GM18505 (cell line): ENCODE results near the gene LARP4B.

Experiments used
- ATAC-seq: cut with Tn5 transposase; IDR thresholded peaks from one replicate; pipeline ENCODE4 v1.9.1; 2021; ENCODE audit not compliant: unreplicated experiment
- POLR2A ChIP-seq: IDR thresholded peaks from 4 replicates; pipeline ENCODE4 v1.6.1; 2011; ENCODE audit warnings: borderline replicate concordance; ENCODE audit not compliant: insufficient read depth, insufficient read length; ENCODE audit errors: extremely low read depth

The LARP4B gene

DNA sequence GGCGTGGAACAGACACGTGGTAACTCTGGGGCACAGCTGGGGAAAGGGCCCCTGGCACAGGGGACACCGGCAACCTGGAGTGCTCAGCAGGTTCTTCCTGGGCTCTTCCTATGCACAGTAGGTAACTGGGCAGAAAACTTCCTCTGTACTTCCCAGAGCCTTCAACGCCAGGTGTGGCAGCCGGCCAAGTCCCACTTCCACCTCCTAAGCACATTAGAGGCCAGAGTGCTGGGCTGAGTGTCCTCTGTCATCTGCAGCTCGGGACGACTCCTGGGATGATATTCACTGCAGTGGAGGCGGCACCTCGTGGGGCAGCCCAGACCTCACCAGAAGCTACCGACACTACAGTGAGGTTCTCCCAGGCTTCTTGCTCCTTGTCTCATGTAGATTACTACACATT lies 114.5 kb downstream of the LARP4B start:
- TF ChIP-seq POLR2A: no peak
- ATAC-seq: no peak

DNA sequence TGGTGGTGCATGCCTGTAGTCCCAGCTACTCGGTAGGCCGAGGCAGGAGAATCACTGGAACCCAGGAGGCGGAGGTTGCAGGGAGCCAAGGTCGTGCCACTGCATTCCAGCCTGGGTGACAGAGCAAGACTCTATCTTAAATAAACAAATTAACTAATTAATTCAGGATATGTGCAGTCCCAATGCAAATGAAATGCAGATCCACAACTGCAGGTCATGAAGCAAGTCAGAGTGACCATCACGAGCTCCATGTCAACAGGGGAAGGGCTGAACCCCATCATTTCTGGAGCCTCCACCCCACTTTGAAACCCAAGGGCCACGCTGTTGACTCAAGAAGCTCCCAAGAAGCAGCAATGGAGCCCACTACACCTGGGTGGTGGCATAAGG lies 115.4 kb downstream of the LARP4B start:
- no peak for TF ChIP-seq POLR2A
- no peak for ATAC-seq

DNA sequence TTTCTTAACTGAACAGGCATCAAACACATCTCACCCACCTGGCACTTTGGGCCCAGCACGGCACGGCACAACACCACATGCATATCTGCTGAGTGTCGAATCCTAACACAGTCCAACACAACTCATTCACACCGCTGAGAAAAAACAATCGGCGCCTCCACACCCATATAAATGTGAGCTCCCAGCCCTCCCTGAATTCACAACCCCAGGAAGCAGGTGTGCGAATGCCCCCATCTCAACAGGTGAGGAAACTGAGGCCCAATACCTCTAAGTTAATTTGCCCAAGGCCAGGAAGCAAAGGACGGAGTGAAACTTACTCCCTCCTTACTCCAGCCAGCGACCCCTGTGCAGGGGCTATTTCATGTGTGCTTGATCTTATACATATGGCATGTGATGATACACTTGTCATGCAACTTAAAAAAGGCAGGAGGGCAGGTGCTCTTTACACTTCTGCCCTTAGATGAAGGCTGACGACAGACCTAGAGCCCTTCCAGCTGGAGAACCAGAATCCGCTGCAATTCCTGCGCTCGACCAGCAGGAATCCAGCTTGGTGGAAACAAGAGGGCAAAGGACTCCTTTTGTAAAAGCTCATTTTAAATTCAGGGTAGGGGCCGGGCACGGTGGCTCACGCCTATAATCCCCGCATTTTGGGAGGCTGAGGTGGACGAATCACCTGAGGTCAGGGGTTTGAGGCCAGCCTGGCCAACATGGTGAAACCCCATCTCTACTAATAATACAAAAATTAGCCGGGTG lies 116.0 kb downstream of the LARP4B start:
- ATAC-seq: no peak
- no peak for TF ChIP-seq POLR2A

DNA sequence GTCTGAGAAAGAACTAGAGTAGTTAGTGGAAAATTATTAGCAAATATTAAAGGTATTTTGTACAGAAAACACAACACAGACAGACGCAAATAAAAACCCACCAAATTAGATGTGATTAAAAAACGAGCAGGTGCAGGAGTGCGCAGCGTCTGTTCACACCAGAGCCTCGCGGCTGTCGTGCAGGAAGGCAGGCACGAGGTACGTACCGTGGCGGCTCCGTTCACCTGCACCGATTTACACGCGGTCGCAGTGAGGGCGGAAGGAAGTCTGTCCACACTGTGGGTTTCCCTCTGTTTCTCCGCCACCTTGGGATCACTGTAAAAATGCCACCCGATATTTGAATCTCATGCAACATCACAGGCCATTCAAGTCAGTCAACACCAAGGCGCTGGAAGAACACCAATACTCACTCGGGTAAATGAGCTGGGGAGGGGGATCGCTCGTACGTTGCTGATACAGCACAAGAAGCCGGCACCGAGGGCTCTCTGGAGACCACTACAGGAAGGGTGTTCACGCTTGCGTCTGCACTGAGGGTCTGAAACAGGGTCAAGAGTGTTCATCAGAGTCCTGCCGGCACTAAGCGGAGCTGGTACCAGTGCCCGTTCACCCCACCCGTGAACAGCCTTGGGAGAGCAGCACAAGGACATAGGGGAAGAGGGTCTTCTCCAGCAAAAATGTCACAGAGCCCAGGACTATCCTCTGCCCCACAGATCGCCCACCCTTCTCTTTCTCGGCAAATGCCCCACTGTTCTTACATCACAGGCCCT lies 116.8 kb downstream of the LARP4B start:
- no peak for ATAC-seq
- no peak for TF ChIP-seq POLR2A

DNA sequence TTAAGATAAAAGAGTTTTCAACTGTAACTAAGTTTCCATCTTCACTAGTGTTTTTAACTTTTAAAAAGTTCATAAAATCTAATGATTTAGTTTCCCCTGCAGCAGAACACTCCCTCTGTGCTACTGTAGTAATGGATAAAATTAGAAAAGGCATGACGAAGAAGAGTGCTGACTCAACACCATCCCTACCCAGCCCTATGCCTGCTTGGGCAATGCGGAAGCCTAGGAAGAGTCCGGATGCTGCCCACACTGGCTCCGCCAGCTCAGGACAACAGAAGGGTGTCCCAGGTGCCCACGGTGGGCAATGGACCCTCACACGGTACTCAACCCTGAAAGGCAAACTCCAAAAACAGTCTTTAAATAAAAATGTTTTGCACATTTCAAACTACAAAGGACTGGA lies 118.2 kb downstream of the LARP4B start:
- ATAC-seq: no peak
- TF ChIP-seq POLR2A: no peak

DNA sequence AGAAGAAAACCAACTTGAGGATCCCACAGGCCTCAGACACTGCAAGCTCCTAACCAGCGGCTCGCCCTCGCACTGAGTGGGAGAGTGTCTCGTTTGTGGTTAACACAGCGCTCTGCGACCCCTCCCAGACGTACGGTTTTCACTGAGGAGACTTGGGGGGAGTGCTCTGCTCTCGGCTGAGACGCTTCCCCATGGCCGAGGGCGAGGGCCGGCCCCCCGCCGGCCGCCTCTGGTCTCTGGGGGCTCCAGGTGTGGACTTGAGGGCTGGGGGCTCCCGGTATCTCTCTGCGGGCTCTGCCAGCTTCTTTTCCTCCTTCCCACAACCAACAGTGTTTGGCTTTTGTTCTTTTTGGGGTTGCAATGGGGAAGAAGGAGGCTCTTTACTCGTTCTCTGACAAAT lies 118.7 kb downstream of the LARP4B start:
- no peak for TF ChIP-seq POLR2A
- no peak for ATAC-seq

DNA sequence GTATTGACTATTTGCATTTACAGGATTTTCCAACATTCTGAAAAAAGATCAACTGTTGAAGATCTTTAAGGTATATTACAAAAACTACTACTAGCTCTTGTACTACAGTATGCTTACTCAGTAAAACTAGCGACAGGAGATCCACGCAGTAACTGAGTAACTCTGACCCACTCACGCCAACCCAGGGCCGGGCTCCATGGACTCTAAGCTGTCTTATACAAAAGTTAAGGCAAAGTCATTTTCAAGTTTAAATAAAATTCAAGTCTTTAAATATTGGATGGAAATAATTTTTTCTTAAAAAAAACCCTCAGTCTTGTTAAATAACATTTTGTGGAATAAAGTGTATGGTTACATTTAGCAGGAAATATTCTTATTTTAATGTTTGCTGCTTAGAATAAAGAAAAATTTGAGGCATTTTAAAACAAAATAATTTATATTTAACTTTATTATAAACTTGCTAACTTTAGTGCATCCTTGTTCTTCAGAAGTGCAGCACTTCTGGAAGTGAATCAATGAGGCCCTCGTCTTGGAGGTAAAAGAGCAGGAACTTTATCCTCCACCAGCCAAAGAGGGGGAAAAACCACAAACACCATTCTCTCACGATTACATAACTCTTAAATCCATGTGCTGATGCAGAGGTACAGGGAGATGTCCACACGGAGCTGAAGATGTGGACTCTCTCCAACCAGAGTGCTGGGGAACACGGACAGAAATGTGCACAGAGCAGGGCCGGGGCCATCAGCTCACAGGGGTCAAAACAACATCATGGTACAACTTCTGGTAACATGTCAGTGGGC lies 119.9 kb downstream of the LARP4B start:
- TF ChIP-seq POLR2A: no peak
- ATAC-seq: no peak

DNA sequence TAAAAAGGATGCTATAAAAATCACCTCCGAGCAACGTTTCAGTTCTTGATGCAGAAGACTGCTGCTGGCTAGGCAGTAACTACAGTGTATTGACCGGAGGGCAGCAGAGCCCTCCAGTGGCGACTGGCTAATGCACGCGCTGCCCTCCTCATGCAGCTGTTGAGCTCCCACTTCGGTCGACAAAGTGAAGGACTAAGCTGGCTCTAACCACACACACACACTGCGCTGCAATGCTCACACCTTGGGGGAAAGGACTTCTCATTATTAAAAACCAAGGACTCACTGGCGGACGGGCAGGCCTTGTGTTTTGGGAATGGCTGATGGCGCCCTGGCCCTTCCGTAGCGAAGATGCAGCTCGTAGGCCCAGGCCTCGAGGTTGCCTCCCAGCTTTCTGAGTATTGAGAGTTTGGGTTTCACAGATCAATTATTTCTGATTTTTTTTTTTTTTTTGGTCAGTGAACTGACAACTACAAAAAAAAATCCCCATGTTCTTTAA lies 121.1 kb downstream of the LARP4B start:
- no peak for ATAC-seq
- no peak for TF ChIP-seq POLR2A

DNA sequence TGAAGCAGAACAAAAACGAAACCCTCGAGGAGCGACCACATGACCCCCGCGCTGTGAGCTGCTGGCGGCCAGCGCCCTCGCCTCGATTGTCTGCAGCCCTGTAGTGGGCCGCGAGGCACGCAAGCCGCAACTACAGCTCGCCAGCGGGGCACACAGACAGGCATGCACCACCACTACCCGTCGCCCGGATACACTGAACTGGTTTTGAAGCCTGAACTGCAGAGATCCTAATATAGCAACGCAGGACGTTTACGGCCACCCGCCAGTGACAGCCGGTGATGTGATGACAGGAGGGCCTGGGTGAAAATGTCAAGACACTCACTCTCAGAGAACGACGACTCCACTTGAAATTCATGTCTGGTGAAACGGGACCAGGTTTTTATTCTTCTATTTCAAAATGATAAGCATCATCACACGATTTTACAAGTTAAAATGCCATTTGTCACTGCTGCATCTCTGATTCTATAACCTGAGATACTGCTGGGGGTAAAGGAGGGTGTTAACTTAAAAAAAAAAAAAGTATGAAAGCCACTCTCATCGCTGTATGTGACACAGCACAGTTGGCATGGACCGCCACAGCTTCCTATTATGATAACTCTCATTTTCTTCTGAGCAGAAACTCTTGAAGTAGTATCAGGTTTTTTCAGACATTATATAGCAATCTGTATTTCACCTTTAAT lies 121.7 kb downstream of the LARP4B start:
- ATAC-seq: no peak
- TF ChIP-seq POLR2A: no peak

DNA sequence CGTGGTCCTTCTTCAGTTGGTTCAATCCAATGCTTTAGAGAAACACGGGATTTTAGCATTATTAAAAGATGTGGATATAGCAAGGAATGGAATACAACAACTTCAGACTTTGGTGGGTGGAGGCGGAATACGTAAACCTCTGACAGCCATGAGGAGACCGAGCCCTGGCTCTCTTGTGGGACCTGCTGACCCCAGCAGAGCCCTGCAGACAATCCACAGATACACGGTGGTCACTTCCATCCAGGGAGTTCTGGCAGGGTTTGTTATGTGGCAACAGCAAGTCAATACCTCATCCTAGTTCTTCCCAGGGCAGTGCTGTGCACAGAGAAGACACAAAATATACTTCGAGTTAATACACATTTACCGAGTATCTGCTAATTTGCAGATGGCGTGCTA lies 123.5 kb downstream of the LARP4B start:
- no peak for TF ChIP-seq POLR2A
- no peak for ATAC-seq

DNA sequence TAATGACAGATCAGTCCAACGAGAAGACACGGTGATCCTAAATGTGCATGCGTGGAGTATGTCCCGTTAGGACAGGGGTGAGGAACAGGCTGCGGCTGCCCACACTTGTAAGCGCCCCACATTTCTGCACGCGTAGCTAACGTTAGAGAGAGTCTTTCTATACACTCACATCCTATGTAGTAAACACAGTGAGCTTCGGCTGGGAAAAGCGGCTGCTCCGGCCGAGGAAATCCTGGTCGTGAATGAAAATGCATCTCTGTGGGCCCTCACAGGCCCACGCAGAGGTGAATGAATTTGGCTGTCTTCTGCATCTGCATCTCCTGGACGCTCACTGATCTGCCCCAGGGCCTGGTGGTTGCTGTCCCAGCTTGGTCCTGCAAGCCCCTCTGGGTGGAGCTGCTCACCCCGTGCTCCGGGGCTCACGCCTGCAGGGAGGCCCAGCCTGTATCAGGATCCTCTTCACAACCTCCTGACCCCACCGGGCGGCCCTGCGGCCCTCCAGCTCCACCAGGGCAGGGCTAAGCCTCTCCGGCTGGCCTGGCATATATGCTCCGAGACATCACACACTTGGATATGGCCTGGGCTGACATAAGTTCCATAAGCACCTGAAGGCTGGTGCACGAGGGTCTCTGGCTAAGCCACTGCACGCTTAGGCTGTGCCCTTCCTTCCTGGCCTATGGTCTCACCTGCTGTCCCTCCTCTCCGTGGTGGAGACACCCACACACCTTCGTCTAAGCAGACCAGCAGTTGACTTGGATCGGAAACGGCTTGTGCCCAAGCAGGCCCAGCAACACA lies 124.1 kb downstream of the LARP4B start:
- no peak for ATAC-seq
- TF ChIP-seq POLR2A: no peak

DNA sequence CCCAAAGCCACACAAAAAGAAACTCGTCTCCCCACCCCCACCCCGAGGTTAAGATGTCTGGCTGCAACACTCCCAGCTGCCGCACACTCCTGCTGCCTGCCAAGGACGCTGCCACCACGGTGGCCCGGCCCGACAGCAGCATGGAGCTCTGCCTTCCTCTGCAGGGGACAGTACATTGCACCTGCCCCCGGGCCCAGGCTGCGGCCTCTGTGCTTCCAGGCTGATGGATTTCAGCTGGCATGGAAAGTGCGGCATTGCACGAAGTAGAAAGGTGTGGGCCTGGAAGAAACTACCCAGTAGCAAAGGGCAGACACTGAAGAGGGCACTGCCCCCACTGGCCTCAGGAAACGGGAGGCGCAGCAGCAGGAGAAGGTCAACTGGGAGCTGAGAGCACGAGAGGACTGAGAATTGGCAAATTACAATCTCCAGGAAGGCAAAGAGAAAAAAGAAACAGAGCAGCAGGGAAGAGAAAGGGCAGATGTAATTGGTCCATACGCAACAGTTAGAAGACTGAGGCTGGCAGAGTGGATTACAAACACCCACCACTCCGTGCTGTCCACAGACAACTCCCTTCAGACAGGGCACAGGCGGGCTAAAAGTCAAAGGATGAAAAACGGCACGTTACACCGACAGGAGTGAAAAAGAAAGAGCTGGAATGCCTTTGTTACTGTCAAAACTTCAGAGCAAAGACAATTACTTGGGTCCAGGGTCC lies 124.9 kb downstream of the LARP4B start:
- no peak for TF ChIP-seq POLR2A
- ATAC-seq: no peak
